ENCODE data around the gene TTLL1. TPM values are rescaled to one million over a fixed set of nuclear protein-coding genes. Genes with fewer than 3 reads are reported as not detected.

Gene TTLL1
- polyA plus RNA-seq, 1 donor (not counting 4 experiments of a cell fraction or from before 2014, with no cell fraction given): 3.5 TPM

- H3K27ac ChIP-seq (ENCODE audit: control insufficient read depth, insufficient read depth, low read length): no peak overlapping the region
- H3K9me1 ChIP-seq (ENCODE audit: control insufficient read depth, extremely low read depth, insufficient read depth, low read length): peaks cover 13% of the 10 kb centered on the region
- FAIRE-seq: peak; percentile 9
- peaks cover 15% of the 10 kb centered on the region for H4K20me1 ChIP-seq (ENCODE audit: control insufficient read depth, extremely low read depth, insufficient read depth, low read length)
- H3K27me3 ChIP-seq (ENCODE audit: control insufficient read depth, extremely low read depth, insufficient read depth, low read length): no peaks in the 10 kb centered on the region
- H2AFZ ChIP-seq (ENCODE audit: control insufficient read depth, low read length): no peak overlapping the region
- H3K4me2 ChIP-seq (ENCODE audit: control insufficient read depth, extremely low read depth, insufficient read depth, low read depth, low read length): no peak overlapping the region
- TF ChIP-seq EZH2 (IDR thresholded peaks at IDR 0.05; ENCODE audit: low read length) (no peak), CTCF (optimal IDR thresholded peaks at IDR 0.05 in 1 of 3, IDR thresholded peaks at IDR 0.05 in 1 of 3, conservative IDR thresholded peaks at IDR 0.05 in 1 of 3; ENCODE audit: extremely low read depth in 1 of 3, insufficient read depth in 2 of 3, low read length in 3 of 3) (no peak)
- dilution Hi-C loops (cut with MboI; ENCODE audit: extremely low pct_ligation_motif_present, low sequenced_read_pairs): no loop called here
- peaks cover 74% of the 10 kb centered on the region for H3K79me2 ChIP-seq (ENCODE audit: control insufficient read depth, insufficient read depth, low read length)
- no peaks in the 10 kb centered on the region for H3K36me3 ChIP-seq (ENCODE audit: control insufficient read depth in 2 of 2, extremely low read depth in 1 of 2, insufficient read depth in 2 of 2, low read length in 2 of 2)
- no peak for DNase-seq (ENCODE audit: low read depth, low spot score)
- peaks cover 62% of the 10 kb centered on the region for H3K4me1 ChIP-seq (ENCODE audit: control insufficient read depth, extremely low read depth, insufficient read depth, low read length)
- H3K4me3 ChIP-seq (ENCODE audit: control insufficient read depth in 2 of 3, extremely low read depth in 1 of 3, insufficient read depth in 2 of 3, low read depth in 1 of 3, low read length in 3 of 3): no peak overlapping the region
- H3K9me3 ChIP-seq (ENCODE audit: control insufficient read depth, low read depth, low read length): no peaks in the 10 kb centered on the region
- no peak overlapping the region for H3K9ac ChIP-seq (ENCODE audit: control insufficient read depth, extremely low read depth, insufficient read depth, low read length)
These were observed 95.4 kb downstream of the TTLL1 start for GRCh38 chr22:42993651-42994275.

GRCh38 chr22:42992886-42993479 lies 96.2 kb downstream of the TTLL1 start:
- DNase-seq (ENCODE audit: low read depth, low spot score) (no peak), FAIRE-seq (no peak)
- no peaks in the 10 kb centered on the region for H3K9me3 ChIP-seq (ENCODE audit: control insufficient read depth, low read depth, low read length)
- dilution Hi-C loops (cut with MboI; ENCODE audit: extremely low pct_ligation_motif_present, low sequenced_read_pairs): no loop called here
- H3K4me3 ChIP-seq (ENCODE audit: control insufficient read depth in 2 of 3, extremely low read depth in 1 of 3, insufficient read depth in 2 of 3, low read depth in 1 of 3, low read length in 3 of 3): no peak overlapping the region
- TF ChIP-seq CTCF (optimal IDR thresholded peaks at IDR 0.05 in 1 of 3, IDR thresholded peaks at IDR 0.05 in 1 of 3, conservative IDR thresholded peaks at IDR 0.05 in 1 of 3; ENCODE audit: extremely low read depth in 1 of 3, insufficient read depth in 2 of 3, low read length in 3 of 3): no peak
- no peak for TF ChIP-seq EZH2 (IDR thresholded peaks at IDR 0.05; ENCODE audit: low read length)
- H3K9ac ChIP-seq (ENCODE audit: control insufficient read depth, extremely low read depth, insufficient read depth, low read length): no peak overlapping the region
- H3K36me3 ChIP-seq (ENCODE audit: control insufficient read depth in 2 of 2, extremely low read depth in 1 of 2, insufficient read depth in 2 of 2, low read length in 2 of 2): no peaks in the 10 kb centered on the region
- peaks cover 9% of the 10 kb centered on the region for H3K9me1 ChIP-seq (ENCODE audit: control insufficient read depth, extremely low read depth, insufficient read depth, low read length)
- H2AFZ ChIP-seq (ENCODE audit: control insufficient read depth, low read length): no peak overlapping the region
- H3K79me2 ChIP-seq (ENCODE audit: control insufficient read depth, insufficient read depth, low read length): peaks cover 74% of the 10 kb centered on the region
- peaks cover 56% of the 10 kb centered on the region for H3K4me1 ChIP-seq (ENCODE audit: control insufficient read depth, extremely low read depth, insufficient read depth, low read length)
- H4K20me1 ChIP-seq (ENCODE audit: control insufficient read depth, extremely low read depth, insufficient read depth, low read length): peaks cover 15% of the 10 kb centered on the region
- H3K4me2 ChIP-seq (ENCODE audit: control insufficient read depth, extremely low read depth, insufficient read depth, low read depth, low read length): no peak overlapping the region
- H3K27me3 ChIP-seq (ENCODE audit: control insufficient read depth, extremely low read depth, insufficient read depth, low read length): no peaks in the 10 kb centered on the region
- H3K27ac ChIP-seq (ENCODE audit: control insufficient read depth, insufficient read depth, low read length): no peak overlapping the region
